HepG2 (cell line): ENCODE measurements around the gene NGRN. TPM values are rescaled to one million over a fixed set of nuclear protein-coding genes. Genes with fewer than 3 reads are reported as not detected.

Experiments used
- HMG20A ChIP-seq: IDR thresholded peaks from 2 replicates; pipeline ENCODE4 v1.6.1; 2016; ENCODE audit warnings: borderline replicate concordance
- MAFF ChIP-seq: IDR thresholded peaks from 2 replicates; pipeline ENCODE4 v1.6.1; 2011; ENCODE audit warnings: low read depth, low read length, improper control_type of control experiment
- NFE2L2 ChIP-seq: fragments of 150-350 bp; IDR thresholded peaks from 2 replicates; pipeline ENCODE4 v1.6.1; 2014; ENCODE audit warnings: low read length
- REXO4 ChIP-seq: sonication (generic); formaldehyde crosslinking; IDR thresholded peaks from 2 replicates; pipeline ENCODE4 v1.8.0; 2022; ENCODE audit warnings: missing genetic modification reagents, mild to moderate bottlenecking, borderline replicate concordance
- ZNF556 ChIP-seq: sonication (generic); formaldehyde crosslinking; IDR thresholded peaks from 2 replicates; pipeline ENCODE4 v1.4.0; 2020; ENCODE audit warnings: mild to moderate bottlenecking, missing genetic modification reagents, borderline replicate concordance
- ZNF737 ChIP-seq: sonication (generic); formaldehyde crosslinking; IDR thresholded peaks from 2 replicates; pipeline ENCODE4 v1.5.0; 2020; ENCODE audit warnings: missing genetic modification reagents, mild to moderate bottlenecking, borderline replicate concordance
- polyA plus RNA-seq, 8 experiments: library from polyadenylated mRNA; depleted of rRNA in 3 of 8; stranded (reverse) in 7 of 8; unstranded in 1 of 8; fragments of >200 nt; fragmentation: Illumina TruSeq in 4 of 8; extraction: Trizol in 4 of 8; gene quantifications; 2 replicates each; pipeline versions ENCODE4 v1.2.1 to v1.2.3, GENCODE V29; 2011 to 2016; ENCODE audit warnings: low read depth in 4 of 8, missing spikeins in 1 of 8, mixed read lengths in 1 of 8; ENCODE audit not compliant: insufficient read depth in 1 of 8
- total RNA-seq, 5 experiments: library from RNA; depleted of rRNA; stranded (reverse); fragments of >200 nt; fragmentation: Illumina TruSeq; extraction: Trizol; gene quantifications; 2 replicates each; pipeline ENCODE4 v1.2.3, GENCODE V29; 2016; ENCODE audit warnings: low read depth in 1 of 5
- TF ChIP-seq, protein P1 (sequence below): sonication (generic); formaldehyde crosslinking; IDR thresholded peaks from 2 replicates; pipeline ENCODE4 v1.5.1; 2020; ENCODE audit warnings: mild to moderate bottlenecking, missing genetic modification reagents, borderline replicate concordance
- TF ChIP-seq, protein P2 (sequence below): sonication (generic); formaldehyde crosslinking; IDR thresholded peaks from 2 replicates; pipeline ENCODE4 v1.4.0; 2020; ENCODE audit warnings: missing genetic modification reagents, low read depth, mild to moderate bottlenecking, borderline replicate concordance
- TF ChIP-seq, protein P3 (sequence below): sonication (generic); formaldehyde crosslinking; IDR thresholded peaks from 2 replicates; pipeline ENCODE4 v1.4.0; 2020; ENCODE audit warnings: missing genetic modification reagents
- TF ChIP-seq, protein P4 (sequence below): sonication (generic); formaldehyde crosslinking; IDR thresholded peaks from 2 replicates; pipeline ENCODE4 v1.5.0; 2020; ENCODE audit warnings: missing genetic modification reagents
- TF ChIP-seq, protein P5 (sequence below): IDR thresholded peaks from 2 replicates; pipeline ENCODE4 v1.6.1; 2016; ENCODE audit warnings: mild to moderate bottlenecking

NGRN gene
- total and polyA plus RNA-seq, 2 of the 13 experiments (the other 11 are each of a cell fraction or from before 2014, with no cell fraction given) = 39.8 to 63.7 TPM

DNA sequence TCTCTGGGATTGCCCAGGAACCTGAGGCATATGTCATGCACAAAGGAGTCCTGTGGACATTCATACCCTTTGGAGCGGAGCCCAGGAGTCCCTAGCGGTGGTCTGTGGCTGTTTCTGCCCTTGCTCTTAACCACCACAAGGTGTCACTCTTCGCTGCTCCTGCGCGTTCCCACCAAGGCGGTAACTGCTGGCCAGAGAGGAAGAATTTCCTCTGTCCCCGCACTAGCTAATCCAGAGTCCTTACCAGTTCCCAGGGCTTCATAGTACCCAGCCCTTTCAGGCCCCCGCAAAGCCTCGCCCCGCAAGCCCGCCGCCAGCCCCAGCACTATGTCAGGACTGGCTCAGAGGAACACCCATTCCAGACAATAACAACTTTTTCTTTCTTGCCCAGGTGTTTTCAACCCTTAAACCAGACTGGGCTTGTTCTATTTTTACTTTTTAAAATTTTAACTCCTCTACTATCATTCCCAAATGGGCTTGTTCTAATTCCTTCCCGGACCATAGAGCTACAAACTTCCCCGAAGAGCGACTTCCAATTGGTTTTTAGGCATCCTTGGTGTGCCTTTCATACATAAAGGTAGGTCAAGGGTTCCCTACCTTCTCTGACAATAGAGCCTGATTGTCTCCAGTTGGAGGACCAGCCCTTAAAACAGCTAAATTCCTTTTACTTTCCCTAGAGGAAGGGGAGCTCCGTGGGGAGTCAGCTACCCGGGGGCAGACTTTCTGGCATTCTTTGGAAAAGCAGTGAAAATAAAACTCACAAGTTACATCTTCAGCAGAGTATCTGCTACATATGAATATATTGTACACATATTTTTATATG lies 54.8 kb downstream of the NGRN start (continued):
- TF ChIP-seq, protein P1, sequence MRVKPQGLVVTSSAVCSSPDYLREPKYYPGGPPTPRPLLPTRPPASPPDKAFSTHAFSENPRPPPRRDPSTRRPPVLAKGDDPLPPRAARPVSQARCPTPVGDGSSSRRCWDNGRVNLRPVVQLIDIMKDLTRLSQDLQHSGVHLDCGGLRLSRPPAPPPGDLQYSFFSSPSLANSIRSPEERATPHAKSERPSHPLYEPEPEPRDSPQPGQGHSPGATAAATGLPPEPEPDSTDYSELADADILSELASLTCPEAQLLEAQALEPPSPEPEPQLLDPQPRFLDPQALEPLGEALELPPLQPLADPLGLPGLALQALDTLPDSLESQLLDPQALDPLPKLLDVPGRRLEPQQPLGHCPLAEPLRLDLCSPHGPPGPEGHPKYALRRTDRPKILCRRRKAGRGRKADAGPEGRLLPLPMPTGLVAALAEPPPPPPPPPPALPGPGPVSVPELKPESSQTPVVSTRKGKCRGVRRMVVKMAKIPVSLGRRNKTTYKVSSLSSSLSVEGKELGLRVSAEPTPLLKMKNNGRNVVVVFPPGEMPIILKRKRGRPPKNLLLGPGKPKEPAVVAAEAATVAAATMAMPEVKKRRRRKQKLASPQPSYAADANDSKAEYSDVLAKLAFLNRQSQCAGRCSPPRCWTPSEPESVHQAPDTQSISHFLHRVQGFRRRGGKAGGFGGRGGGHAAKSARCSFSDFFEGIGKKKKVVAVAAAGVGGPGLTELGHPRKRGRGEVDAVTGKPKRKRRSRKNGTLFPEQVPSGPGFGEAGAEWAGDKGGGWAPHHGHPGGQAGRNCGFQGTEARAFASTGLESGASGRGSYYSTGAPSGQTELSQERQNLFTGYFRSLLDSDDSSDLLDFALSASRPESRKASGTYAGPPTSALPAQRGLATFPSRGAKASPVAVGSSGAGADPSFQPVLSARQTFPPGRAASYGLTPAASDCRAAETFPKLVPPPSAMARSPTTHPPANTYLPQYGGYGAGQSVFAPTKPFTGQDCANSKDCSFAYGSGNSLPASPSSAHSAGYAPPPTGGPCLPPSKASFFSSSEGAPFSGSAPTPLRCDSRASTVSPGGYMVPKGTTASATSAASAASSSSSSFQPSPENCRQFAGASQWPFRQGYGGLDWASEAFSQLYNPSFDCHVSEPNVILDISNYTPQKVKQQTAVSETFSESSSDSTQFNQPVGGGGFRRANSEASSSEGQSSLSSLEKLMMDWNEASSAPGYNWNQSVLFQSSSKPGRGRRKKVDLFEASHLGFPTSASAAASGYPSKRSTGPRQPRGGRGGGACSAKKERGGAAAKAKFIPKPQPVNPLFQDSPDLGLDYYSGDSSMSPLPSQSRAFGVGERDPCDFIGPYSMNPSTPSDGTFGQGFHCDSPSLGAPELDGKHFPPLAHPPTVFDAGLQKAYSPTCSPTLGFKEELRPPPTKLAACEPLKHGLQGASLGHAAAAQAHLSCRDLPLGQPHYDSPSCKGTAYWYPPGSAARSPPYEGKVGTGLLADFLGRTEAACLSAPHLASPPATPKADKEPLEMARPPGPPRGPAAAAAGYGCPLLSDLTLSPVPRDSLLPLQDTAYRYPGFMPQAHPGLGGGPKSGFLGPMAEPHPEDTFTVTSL (CRISPR knock-in tag) = no peak
- TF ChIP-seq, protein P2, sequence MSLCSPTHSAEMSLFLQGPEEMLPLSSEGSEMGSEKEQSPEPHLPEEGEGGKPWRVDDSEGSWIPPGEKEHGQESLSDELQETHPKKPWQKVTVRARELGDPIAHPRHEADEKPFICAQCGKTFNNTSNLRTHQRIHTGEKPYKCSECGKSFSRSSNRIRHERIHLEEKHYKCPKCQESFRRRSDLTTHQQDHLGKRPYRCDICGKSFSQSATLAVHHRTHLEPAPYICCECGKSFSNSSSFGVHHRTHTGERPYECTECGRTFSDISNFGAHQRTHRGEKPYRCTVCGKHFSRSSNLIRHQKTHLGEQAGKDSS (CRISPR knock-in tag) = no peak
- TF ChIP-seq ZNF556 (CRISPR knock-in tag) = no peak; the same call in 1 of the 2 replicates
- TF ChIP-seq REXO4 (CRISPR knock-in tag) = no peak
- TF ChIP-seq, protein P3, sequence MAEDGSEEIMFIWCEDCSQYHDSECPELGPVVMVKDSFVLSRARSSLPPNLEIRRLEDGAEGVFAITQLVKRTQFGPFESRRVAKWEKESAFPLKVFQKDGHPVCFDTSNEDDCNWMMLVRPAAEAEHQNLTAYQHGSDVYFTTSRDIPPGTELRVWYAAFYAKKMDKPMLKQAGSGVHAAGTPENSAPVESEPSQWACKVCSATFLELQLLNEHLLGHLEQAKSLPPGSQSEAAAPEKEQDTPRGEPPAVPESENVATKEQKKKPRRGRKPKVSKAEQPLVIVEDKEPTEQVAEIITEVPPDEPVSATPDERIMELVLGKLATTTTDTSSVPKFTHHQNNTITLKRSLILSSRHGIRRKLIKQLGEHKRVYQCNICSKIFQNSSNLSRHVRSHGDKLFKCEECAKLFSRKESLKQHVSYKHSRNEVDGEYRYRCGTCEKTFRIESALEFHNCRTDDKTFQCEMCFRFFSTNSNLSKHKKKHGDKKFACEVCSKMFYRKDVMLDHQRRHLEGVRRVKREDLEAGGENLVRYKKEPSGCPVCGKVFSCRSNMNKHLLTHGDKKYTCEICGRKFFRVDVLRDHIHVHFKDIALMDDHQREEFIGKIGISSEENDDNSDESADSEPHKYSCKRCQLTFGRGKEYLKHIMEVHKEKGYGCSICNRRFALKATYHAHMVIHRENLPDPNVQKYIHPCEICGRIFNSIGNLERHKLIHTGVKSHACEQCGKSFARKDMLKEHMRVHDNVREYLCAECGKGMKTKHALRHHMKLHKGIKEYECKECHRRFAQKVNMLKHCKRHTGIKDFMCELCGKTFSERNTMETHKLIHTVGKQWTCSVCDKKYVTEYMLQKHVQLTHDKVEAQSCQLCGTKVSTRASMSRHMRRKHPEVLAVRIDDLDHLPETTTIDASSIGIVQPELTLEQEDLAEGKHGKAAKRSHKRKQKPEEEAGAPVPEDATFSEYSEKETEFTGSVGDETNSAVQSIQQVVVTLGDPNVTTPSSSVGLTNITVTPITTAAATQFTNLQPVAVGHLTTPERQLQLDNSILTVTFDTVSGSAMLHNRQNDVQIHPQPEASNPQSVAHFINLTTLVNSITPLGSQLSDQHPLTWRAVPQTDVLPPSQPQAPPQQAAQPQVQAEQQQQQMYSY = no peak
- peak; percentile 17; the same call in 1 of the 2 replicates for TF ChIP-seq HMG20A (CRISPR knock-in tag)
- TF ChIP-seq MAFF = no peak
- TF ChIP-seq, protein P4, sequence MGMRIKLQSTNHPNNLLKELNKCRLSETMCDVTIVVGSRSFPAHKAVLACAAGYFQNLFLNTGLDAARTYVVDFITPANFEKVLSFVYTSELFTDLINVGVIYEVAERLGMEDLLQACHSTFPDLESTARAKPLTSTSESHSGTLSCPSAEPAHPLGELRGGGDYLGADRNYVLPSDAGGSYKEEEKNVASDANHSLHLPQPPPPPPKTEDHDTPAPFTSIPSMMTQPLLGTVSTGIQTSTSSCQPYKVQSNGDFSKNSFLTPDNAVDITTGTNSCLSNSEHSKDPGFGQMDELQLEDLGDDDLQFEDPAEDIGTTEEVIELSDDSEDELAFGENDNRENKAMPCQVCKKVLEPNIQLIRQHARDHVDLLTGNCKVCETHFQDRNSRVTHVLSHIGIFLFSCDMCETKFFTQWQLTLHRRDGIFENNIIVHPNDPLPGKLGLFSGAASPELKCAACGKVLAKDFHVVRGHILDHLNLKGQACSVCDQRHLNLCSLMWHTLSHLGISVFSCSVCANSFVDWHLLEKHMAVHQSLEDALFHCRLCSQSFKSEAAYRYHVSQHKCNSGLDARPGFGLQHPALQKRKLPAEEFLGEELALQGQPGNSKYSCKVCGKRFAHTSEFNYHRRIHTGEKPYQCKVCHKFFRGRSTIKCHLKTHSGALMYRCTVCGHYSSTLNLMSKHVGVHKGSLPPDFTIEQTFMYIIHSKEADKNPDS (CRISPR knock-in tag) = no peak
- no peak for TF ChIP-seq NFE2L2
- TF ChIP-seq, protein P5, sequence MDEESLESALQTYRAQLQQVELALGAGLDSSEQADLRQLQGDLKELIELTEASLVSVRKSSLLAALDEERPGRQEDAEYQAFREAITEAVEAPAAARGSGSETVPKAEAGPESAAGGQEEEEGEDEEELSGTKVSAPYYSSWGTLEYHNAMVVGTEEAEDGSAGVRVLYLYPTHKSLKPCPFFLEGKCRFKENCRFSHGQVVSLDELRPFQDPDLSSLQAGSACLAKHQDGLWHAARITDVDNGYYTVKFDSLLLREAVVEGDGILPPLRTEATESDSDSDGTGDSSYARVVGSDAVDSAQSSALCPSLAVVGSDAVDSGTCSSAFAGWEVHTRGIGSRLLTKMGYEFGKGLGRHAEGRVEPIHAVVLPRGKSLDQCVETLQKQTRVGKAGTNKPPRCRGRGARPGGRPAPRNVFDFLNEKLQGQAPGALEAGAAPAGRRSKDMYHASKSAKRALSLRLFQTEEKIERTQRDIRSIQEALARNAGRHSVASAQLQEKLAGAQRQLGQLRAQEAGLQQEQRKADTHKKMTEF = no peak
- no peak for TF ChIP-seq ZNF737 (CRISPR knock-in tag)
